ENCODE data around the gene PYGB.

The PYGB gene

DNA sequence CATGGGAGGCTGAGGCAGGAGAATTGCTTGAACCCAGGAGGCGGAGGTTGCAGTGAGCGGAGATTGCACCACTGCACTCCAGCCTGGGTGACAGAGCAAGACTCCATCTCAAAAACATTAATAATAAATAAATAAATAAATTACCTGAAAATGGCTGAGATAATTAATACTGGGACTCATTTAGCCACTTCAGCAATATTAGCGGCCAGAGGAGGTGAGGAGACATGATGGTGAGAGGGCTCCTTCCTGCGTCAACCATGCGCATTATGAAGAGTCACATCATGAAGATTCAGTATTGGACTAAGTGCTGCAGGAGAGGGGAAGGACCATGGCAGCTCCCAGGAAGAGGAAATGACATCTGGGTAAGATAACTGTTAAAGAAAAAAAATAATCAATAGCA is 2.9 kb upstream of the PYGB start:
- no peak for DNase-seq
- in situ Hi-C loops (cut with MboI; ENCODE audit: low pct_unique_long_range_greater_than_20kb, low sequenced_read_pairs): no loop called here

DNA sequence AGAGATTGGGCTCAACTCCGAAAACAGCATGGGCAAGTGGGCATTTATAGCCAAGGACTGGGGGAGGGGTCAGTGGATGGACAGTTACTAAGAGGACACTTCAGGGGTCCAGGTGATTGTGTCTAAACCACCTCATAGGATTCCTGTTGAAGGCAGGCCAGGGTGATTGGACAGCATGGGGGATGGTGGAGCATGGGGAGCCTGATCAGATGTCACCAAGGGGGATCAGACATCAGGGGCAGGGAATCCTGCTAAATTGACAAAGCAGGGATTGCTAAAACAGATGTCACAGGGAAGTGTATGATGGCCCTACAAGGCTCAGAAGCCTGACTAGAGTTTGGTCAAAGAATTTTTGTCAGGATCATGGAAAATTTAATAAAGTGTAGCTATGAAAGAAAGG is 2.4 kb upstream of the PYGB start:
- DNase-seq: no peak
- in situ Hi-C loops (cut with MboI; ENCODE audit: low pct_unique_long_range_greater_than_20kb, low sequenced_read_pairs): no loop called here

DNA sequence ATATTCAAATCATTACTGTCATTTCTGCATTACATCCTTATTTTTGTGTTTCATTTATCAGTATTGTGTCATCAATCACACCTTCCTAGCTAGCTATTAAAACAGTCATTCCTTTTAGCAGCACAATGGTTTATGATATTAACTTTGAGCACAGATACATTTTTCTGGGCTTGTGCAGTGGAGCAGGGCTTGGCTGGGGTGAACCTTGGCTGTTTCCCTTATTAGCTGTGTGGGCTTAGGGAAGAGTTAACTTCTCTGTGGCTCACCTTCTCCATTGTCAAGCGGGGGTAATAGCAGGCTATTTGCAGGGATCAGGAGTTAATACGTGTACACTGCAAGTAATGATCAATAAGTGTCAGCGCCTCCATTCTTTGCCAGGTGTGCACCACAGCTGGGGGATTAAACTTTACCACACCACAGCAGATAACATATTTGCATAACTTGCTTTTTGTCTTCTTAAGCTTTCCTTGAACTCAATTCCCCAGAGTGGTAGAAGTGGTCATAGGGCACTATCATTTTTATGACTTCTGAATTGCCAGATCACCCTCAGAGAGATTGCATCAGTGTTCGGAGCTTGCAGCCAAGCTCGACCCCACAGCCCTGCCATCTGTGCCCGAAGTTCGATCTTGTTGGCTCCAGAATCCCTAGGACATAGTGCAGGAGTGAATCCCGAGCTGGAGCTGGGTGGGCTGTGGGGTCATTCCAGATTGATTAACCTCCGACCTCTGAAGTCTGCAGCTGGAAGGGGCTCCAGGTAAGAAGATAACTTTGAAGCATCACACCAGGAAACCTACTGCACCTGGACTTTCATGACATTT is 1.5 kb upstream of the PYGB start:
- in situ Hi-C loops (cut with MboI; ENCODE audit: low pct_unique_long_range_greater_than_20kb, low sequenced_read_pairs): no loop called here
- no peak for DNase-seq

DNA sequence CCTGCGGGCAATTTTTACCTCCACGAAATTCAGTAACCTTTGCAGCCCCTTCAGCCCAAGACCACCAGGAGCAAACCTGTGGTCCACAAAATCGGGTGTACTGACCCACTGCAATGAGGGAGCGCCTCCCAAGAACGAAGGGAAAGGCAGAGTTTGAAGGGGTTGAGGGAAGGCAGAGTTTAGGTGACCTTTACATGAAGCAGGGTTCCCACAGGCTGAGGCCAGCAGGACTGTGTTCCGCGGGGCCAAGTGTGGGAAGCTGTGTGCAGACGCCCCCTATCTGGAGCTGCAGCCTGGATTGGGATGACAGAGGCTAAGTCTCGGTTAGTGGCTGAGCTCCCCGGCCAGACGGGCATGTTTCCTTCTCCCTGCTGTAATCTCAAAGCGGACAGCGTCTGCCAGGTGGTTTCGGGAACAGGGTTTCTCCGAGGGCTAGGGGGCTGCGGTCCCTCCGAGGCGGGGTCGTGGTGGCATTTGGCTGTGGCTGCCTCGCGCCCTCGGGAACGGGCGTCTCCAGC is 826 bp upstream of the PYGB start:
- in situ Hi-C loops (cut with MboI; ENCODE audit: low pct_unique_long_range_greater_than_20kb, low sequenced_read_pairs): no loop called here
- DNase-seq: peak; percentile 56

DNA sequence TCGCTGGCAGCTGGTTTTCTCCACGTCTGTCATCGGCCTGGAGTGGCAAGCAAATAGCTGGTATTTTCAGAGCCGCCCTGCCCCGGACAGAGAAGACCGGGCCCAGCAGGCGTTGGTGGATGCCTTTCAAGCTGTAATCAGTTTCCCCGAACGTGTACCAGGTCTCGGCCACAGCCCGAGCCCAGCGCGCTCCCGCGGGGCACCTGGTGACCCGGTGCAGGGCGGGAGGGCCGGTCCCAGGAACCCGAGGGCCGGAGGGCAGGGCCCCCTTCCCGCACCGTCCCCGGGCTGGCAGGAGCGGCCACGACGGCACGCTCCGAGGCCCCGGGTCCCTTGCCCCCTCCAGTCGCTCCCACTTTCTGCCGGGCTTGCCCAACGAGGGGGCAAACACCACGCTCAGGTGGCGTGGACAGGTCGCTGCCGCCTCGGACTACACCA is 348 bp upstream of the PYGB start:
- in situ Hi-C loops (cut with MboI; ENCODE audit: low pct_unique_long_range_greater_than_20kb, low sequenced_read_pairs): no loop called here
- peak; percentile 56 for DNase-seq

DNA sequence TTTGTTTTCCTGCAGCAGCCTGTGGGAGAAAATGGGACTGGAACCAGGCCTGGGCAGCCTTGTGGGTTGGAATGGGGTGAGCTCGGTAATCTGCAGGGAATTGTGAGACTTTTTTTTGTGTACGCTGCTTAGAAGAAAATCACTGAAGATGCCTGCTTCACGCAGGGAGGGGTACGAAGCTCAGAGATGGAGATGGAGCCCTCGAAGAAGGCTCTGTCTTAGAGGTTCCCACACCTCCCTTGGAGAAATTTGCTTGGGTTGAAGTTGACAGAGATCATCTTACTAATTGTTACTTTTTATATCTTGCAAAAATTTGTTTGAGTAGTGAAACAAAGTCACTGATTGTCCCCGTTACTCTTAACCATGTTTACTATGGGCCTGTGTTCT is 894 bp downstream of the PYGB start:
- in situ Hi-C loops (cut with MboI; ENCODE audit: low pct_unique_long_range_greater_than_20kb, low sequenced_read_pairs): no loop called here

DNA sequence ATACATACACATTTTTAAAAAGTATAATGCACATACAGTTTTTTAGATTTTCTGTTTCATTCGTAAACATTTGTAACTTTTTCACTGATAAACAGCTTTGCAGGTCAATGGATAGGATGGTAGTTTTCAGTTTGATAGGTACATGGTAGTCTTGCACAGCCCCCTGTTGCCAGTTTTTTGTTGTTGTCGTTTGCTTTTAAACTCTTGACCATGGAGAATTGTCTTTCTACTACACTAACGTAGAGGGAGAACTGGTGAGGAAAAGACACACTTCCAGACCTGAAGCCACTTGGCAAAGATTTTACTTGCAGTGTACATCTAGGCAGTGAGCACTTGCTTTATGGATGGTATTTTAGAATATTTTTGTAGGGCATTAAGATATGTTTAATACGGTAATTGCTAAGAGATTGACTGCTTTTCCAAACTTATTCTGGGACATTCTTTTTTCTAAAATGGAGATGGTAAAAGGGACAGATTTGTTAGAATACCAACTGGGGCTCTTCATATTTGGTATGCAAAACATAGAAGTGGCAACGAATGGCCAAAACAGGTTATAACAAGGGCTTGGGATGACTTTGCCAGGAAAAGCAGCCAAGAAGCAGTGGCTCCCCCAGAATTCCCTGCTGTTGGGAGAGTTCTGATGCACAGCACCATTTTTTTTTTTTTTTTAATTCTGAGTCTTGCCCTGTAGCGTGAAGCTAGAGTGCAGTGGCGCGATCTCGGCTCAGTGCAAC is 1.5 kb downstream of the PYGB start:
- no peak for DNase-seq
- in situ Hi-C loops (cut with MboI; ENCODE audit: low pct_unique_long_range_greater_than_20kb, low sequenced_read_pairs): no loop called here

More for the DNA sequence above, 894 bp downstream of the PYGB start:
- DNase-seq: peak; percentile 32

DNA sequence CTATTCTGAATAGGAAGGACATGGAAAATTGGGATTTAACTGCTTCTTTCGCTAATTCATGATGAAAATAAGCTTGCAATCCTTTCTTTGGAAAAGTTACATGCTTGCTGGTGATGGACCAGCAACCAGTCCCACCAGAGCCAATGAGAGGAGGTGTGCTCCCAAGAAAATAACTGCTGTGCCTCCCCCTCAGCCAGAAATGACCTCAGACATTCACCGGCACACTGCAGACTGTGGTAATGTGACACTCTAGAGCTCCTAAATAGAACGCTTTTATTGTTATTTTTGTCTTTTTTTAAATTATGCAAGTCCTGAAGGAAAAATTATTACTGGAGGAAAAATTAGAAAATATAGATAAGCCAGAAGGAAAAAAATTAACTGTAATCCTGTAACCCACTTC is 2.6 kb downstream of the PYGB start:
- no peak for DNase-seq
- in situ Hi-C loops (cut with MboI; ENCODE audit: low pct_unique_long_range_greater_than_20kb, low sequenced_read_pairs): no loop called here

DNA sequence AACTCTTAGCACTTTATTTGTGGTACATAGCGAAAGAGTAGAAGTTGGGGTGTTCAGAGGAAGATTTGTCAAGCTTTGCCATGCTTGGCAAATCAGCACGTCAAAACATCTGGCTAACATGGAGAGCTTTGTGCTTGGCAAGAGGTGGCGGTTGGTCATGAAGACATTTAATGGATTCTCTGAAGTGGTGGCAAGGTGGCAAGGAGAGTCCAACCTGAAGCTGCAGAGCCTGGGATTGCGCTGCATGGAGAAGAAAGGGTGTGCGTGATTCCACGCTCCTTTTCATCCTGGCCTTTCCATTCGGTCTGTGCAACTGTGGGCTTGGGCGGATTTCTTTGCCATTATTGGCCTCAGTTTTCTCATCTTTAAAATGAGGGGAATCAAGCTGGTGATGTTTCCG is 3.1 kb downstream of the PYGB start:
- in situ Hi-C loops (cut with MboI; ENCODE audit: low pct_unique_long_range_greater_than_20kb, low sequenced_read_pairs): no loop called here
- DNase-seq: no peak

DNA sequence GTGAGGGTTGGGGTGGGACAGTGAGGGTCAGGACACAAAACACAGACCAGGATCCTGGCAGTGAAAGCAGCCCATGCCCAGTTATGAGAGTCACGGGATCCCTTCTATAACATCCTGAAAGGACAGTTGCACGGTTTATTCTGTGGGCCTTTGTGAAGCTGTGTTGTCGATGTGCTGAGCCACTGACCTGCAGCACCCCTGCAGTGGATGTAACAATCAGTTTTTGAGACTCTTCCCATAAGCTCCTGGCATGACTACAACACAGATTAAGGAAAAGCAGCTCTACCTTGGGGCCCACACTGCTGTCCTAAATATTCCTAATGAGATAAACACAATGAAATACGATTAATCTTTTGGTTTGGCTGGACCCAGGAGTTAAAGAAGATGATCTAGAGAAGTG is 3.7 kb downstream of the PYGB start:
- DNase-seq: no peak
- in situ Hi-C loops (cut with MboI; ENCODE audit: low pct_unique_long_range_greater_than_20kb, low sequenced_read_pairs): no loop called here

DNA sequence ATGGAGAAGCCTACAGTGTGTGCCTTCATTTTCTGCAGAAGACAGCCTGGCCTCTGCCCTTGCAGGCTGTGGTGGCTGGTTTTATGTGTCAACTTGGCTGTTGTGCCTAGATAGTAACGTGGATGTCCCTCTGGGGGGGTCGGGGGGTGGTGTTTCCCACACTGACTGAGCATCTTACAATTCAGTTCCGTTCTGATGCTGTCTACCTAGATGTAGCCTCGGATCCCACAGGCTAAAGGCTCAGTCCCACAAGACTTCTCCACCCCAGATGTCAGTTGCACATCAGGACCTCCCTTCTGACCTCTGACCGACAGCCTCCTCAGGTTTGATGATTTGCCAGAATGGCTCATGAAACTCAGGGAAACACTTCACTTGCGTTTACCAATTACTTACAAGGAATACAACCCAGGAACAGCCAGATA is 4.4 kb downstream of the PYGB start:
- no peak for DNase-seq
- in situ Hi-C loops (cut with MboI; ENCODE audit: low pct_unique_long_range_greater_than_20kb, low sequenced_read_pairs): no loop called here

DNA sequence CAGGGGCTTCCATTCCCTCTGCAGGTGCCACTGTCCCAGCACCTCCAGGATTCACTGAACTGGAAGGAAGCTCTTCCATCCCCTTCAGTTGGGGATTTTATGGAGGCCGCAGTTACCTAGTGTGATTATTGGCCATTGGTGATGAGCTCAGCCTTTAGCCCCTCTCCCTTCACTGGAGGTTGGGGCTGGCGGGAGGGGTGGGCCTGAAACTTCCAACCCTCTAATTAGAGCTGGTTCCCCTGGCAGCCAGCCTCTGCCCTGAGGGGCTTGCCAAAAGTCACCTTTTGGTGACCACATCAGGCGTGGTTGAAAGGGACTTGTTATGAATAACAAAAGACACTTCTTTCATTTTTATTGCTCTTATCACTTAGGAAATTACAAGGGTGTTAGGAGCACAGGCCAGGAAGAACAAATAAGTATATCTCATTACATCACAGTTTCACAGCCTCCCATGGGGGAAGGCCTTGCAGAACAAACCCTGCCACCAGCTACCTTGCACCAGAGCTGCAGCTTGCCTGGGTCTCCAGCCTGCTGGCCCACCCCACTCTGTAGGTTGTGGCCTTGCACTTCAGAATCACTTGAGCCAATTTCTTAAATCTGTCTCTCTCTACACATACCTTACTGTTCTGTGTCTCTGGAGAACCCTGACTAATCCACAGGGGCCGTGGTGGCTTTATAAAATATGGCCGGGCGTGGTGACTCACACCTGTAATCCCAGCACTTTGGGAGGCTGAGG is 5.0 kb downstream of the PYGB start:
- in situ Hi-C loops (cut with MboI; ENCODE audit: low pct_unique_long_range_greater_than_20kb, low sequenced_read_pairs): no loop called here
- no peak for DNase-seq

DNA sequence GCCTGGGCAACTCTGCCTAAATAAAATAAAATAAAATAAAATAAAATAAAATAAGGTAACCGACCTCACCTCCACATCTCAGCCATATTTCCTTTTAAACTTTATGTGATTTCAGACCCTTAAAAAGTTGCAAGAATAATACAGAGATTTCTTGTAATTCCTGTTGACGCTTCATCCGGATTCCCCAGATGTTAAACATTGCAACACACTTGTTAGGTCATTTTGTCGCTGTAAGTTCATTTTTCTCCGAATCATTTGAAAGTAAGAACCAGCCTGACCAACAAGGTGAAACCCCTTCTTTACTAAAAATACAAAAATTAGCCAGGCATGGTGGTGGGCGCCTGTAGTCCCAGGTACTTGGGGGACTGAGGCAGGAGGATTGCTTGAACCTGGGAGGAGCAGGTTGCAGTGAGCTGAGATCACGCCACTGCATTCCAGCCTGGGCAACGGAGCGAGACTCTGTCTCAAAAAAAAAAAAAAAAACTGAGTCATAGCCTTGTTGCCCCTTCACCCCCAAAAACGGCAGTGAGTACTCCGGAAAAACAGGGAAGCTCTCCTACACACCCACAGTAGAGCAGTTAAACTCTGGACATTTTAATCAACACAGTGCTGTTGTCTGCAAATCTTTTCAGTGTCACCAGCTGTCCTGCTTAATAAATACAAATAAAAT is 5.9 kb downstream of the PYGB start:
- in situ Hi-C loops (cut with MboI; ENCODE audit: low pct_unique_long_range_greater_than_20kb, low sequenced_read_pairs): no loop called here
- peak; percentile 30 for DNase-seq

DNA sequence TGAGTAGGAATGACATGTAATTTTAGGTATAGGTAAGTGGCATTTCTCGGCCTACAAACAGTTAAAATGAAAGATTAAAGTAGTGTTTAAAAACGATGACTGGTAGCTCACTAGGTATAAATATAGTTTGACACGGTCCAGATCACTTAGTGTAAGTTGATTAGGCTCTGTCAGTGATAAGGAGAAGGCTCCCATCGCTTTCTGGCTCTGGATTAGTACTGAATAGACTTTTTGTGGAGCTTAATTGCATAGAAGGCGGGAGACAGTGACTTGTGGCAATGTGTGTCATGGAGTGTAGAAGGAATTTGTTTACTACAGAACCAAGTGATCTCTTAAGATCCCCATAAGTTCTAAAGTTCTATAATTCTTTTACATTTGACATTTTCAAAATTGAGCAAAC is 6.7 kb downstream of the PYGB start:
- no peak for DNase-seq
- in situ Hi-C loops (cut with MboI; ENCODE audit: low pct_unique_long_range_greater_than_20kb, low sequenced_read_pairs): no loop called here

DNA sequence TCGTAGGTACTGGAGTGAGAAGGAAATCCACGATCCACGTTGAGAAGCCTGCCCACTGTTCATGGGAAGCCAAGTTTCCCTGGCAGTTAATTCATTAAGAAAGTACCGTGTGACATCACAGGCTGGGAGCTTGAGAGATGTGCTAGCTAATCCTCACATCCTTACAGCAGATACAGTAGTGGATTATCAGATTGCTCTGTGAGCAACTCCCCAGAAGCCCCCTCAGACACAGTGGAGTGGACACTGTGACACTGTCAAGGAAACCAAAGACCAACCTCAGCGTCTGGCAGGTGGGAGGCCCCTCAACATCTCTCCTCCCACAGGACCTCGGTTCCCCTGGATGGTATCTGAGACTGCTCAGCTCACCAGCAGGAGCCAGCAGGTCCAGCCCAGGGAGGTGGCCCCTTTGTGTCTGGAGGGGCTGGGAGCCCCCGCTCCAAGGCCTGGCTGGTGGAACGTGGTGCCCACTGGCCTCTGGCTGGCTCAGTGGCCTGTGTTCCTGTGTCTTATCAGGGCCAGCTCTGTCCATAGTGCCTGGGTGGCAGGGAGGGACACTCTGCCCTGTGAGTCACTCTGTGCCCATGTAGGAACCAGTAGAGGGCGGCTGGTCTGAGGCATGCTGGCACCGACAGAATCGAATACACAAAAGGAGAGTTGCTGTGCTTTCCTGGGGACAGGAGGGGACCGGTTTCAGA is 7.2 kb downstream of the PYGB start:
- in situ Hi-C loops (cut with MboI; ENCODE audit: low pct_unique_long_range_greater_than_20kb, low sequenced_read_pairs): no loop called here

DNA sequence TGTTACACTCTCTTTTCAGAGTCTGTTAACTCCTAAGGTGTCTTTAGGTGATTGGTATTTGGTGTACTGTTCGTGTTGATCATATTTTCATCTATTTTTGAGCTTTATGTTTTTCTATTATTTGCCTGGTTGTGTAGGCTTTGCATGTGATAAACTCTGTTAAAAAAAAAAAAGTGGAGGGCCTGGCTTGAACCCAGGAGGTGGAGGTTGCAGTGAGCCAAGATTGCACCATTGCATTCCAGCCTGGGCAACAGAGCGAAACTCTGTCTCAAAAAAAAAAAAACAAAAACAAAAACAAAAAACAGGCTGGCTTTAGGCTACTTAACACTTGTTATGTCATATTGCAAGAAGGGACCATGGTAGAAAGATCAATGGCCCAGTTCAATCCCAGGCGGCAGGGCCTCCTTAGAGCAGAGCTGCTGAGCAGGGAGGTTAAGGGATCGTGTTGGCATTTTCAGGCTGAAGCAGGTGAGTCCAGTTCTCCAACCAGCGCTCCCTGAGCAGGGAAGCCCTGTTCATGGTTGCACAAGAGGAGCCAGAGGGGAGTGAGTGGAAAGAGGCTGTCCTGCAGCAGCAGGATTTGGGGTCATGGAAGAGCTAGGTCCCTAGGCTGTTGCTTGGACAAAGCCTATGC is 8.5 kb downstream of the PYGB start:
- in situ Hi-C loops (cut with MboI; ENCODE audit: low pct_unique_long_range_greater_than_20kb, low sequenced_read_pairs): no loop called here

More for the DNA sequence above, 7.2 kb downstream of the PYGB start:
- no peak for DNase-seq

DNA sequence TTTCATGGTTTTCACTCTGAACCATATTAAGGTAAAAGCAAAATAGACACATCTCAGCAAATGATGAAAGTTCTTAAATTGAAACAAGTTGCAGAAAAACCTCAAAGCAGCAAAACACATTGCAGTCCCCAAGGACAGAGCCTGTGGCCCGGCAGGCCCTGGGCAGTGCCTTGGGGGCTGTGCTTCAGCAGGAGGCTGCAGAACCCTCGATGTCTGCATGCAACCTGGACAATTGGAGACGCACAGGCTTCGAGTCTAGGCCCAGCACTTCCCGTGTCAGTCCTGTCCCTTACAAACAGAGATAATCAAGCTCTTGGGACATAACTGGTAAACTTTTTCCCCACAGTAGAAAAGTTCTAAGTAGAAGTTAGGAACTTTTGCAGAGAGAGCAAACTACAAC is 9.2 kb downstream of the PYGB start:
- DNase-seq: no peak
- in situ Hi-C loops (cut with MboI; ENCODE audit: low pct_unique_long_range_greater_than_20kb, low sequenced_read_pairs): no loop called here

More for the DNA sequence above, 8.5 kb downstream of the PYGB start:
- DNase-seq: no peak

DNA sequence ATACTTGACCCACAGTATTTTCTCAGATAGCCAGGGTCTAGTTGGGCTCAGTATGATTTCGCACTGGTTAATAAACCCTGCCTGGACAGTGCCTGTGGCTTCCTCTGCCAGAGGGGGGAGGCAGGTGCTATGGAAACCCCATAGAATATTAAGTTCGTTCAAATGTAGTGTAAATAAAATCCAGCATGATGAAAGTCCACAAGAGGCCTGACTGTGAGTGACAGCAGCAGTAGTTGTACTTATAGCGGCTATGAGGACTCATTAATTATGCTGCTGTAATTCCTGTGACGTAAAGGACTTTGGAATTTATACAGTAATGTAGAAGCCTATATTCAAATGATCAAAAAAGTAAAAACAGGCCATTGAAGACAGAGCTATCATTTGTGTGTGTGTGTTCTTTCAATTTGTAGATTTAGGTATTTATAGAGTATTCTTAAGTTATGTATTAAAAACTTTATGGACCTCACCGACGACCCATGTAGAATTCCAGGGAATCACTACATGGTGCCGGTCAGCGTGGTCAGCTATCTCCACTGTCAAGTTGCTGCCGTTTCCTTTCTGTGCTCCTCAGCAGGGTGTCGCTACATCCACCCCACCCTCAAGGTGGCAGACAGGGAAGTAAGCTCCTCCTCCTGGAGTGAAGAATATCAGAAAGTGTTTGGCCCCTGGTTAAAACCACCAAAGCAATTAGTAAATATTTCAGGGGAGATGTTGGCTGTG is 10.0 kb downstream of the PYGB start:
- in situ Hi-C loops (cut with MboI; ENCODE audit: low pct_unique_long_range_greater_than_20kb, low sequenced_read_pairs): no loop called here
- DNase-seq: no peak
